ENCODE measurements around the gene OR2T12.

DNA sequence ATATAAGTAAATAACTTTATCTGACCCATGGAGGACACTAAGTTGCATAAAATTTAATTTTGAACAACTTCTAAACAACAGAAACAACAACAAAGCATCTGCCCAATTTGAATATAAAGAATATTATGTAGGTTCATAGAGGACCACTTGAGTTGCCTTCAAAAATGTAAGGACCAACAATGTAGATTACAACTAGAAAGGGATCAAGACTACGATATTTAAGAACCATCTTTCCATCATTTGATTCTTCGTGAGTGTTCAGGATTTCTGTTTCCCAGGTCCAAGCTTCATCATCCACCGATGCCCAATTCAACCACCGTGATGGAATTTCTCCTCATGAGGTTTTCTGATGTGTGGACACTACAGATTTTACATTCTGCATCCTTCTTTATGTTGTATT, 45.3 kb upstream of the OR2T12 start, which contains the start of gene OR14C36:
- TF ChIP-seq, protein P1, sequence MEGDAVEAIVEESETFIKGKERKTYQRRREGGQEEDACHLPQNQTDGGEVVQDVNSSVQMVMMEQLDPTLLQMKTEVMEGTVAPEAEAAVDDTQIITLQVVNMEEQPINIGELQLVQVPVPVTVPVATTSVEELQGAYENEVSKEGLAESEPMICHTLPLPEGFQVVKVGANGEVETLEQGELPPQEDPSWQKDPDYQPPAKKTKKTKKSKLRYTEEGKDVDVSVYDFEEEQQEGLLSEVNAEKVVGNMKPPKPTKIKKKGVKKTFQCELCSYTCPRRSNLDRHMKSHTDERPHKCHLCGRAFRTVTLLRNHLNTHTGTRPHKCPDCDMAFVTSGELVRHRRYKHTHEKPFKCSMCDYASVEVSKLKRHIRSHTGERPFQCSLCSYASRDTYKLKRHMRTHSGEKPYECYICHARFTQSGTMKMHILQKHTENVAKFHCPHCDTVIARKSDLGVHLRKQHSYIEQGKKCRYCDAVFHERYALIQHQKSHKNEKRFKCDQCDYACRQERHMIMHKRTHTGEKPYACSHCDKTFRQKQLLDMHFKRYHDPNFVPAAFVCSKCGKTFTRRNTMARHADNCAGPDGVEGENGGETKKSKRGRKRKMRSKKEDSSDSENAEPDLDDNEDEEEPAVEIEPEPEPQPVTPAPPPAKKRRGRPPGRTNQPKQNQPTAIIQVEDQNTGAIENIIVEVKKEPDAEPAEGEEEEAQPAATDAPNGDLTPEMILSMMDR (IDR thresholded peaks at IDR 0.05; ENCODE audit: poor library complexity) = no peak
- TF ChIP-seq EZH2 (IDR thresholded peaks at IDR 0.05; ENCODE audit: borderline replicate concordance) (no peak), EZH2phosphoT487 (IDR thresholded peaks at IDR 0.05; ENCODE audit: low read depth, severe bottlenecking, unreplicated experiment) (no peak)
